Neural cell (in vitro differentiated cells): ENCODE results near the gene KIF6.

Experiments used
- EP300 ChIP-seq: fragments of 450-650 bp; conservative IDR thresholded peaks from 2 replicates; pipeline ENCODE4 v1.6.1; 2014; ENCODE audit warnings: antibody characterized with exemption, mild to moderate bottlenecking, moderate library complexity; ENCODE audit not compliant: poor library complexity, severe bottlenecking
- EZH2 ChIP-seq: fragments of 200-600, 300-800 bp; shearing (Covaris generic), sonication (generic); IDR thresholded peaks from 2 replicates; pipeline ENCODE4 v1.6.1; 2014; ENCODE audit warnings: antibody characterized with exemption, low read length, borderline replicate concordance, mild to moderate bottlenecking; ENCODE audit not compliant: insufficient read depth, poor library complexity, severe bottlenecking
- POLR2AphosphoS5 ChIP-seq: IDR thresholded peaks from 2 replicates; pipeline ENCODE4 v1.6.1; 2012
- RAD21 ChIP-seq: fragments of 450-650 bp; conservative IDR thresholded peaks from 2 replicates; pipeline ENCODE4 v1.6.1; 2014; ENCODE audit warnings: antibody characterized with exemption, mild to moderate bottlenecking, moderate library complexity
- TAF1 ChIP-seq: IDR thresholded peaks from 2 replicates; pipeline ENCODE4 v1.6.1; 2012; ENCODE audit warnings: low read depth
- TF ChIP-seq, protein P1 (sequence below): fragments of 450-650 bp; IDR thresholded peaks from 2 replicates; pipeline ENCODE4 v1.5.1; 2014; ENCODE audit warnings: antibody characterized with exemption, mild to moderate bottlenecking, moderate library complexity; ENCODE audit not compliant: poor library complexity, severe bottlenecking

DNA sequence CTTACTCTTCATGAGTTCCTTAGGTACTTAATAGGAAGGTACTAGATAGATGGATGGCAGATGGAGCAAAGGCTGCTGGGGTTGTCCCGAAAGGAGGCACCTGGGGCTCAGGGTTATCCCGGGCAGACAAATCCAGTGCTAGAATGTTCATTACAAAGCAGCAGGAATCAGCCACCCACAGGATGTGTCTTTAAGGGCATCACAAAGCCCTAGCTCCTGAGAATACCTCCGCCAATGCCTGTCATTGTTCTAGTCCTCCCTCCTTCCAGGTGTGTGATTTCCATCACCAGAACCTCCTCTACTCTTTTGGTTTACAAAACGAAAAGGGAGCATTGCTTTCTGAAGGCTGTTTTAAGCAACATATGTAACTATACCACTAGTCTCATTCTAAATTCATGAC, 138.1 kb downstream of the KIF6 start:
- TF ChIP-seq, protein P1, sequence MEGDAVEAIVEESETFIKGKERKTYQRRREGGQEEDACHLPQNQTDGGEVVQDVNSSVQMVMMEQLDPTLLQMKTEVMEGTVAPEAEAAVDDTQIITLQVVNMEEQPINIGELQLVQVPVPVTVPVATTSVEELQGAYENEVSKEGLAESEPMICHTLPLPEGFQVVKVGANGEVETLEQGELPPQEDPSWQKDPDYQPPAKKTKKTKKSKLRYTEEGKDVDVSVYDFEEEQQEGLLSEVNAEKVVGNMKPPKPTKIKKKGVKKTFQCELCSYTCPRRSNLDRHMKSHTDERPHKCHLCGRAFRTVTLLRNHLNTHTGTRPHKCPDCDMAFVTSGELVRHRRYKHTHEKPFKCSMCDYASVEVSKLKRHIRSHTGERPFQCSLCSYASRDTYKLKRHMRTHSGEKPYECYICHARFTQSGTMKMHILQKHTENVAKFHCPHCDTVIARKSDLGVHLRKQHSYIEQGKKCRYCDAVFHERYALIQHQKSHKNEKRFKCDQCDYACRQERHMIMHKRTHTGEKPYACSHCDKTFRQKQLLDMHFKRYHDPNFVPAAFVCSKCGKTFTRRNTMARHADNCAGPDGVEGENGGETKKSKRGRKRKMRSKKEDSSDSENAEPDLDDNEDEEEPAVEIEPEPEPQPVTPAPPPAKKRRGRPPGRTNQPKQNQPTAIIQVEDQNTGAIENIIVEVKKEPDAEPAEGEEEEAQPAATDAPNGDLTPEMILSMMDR: no peak
- TF ChIP-seq EZH2: no peak
- TF ChIP-seq RAD21: no peak
- no peak for TF ChIP-seq TAF1
- TF ChIP-seq POLR2AphosphoS5: no peak
- TF ChIP-seq EP300: no peak
